Bronchial epithelial cell (primary cell): Measurements from ENCODE around the gene NFIA. TPM values are rescaled to one million over a fixed set of nuclear protein-coding genes. Genes with fewer than 3 reads are reported as not detected.

Source experiments
- DNase-seq: peaks from one replicate; pipeline ENCODE4 v3.0.0-alpha.2; 2010; ENCODE audit warnings: low read depth
- FAIRE-seq: peaks from 2 replicates; lab custom pipeline; 2011; peaks lifted over from hg19 to GRCh38; lab: Jason Lieb, UNC
- H3K27me3 ChIP-seq: 2 replicates; pipeline ENCODE4 v1.5.1; 2011; ENCODE audit warnings: low read length; ENCODE audit not compliant: control insufficient read depth, insufficient read depth
- H3K36me3 ChIP-seq: 2 replicates; pipeline ENCODE4 v1.5.1; 2011; ENCODE audit warnings: low read length; ENCODE audit not compliant: control insufficient read depth, insufficient read depth
- H3K4me3 ChIP-seq: 2 replicates; pipeline ENCODE4 v1.5.1; 2011; ENCODE audit warnings: mild to moderate bottlenecking, low read depth, low read length, control low read depth
- total RNA-seq: library from RNA; depleted of rRNA; stranded (reverse); fragments of >200 nt; gene quantifications from 2 replicates; pipeline ENCODE4 v1.2.1, GENCODE V29; 2014
- TF ChIP-seq, protein P1 (sequence below): IDR thresholded peaks from 2 replicates; pipeline ENCODE4 v1.5.1; 2011; ENCODE audit warnings: mild to moderate bottlenecking, moderate library complexity, low read length, control low read depth, inconsistent platforms; ENCODE audit not compliant: insufficient read depth, severe bottlenecking

NFIA gene
- total RNA-seq, 1 donor from 2014 or later = 7.4 TPM

DNA sequence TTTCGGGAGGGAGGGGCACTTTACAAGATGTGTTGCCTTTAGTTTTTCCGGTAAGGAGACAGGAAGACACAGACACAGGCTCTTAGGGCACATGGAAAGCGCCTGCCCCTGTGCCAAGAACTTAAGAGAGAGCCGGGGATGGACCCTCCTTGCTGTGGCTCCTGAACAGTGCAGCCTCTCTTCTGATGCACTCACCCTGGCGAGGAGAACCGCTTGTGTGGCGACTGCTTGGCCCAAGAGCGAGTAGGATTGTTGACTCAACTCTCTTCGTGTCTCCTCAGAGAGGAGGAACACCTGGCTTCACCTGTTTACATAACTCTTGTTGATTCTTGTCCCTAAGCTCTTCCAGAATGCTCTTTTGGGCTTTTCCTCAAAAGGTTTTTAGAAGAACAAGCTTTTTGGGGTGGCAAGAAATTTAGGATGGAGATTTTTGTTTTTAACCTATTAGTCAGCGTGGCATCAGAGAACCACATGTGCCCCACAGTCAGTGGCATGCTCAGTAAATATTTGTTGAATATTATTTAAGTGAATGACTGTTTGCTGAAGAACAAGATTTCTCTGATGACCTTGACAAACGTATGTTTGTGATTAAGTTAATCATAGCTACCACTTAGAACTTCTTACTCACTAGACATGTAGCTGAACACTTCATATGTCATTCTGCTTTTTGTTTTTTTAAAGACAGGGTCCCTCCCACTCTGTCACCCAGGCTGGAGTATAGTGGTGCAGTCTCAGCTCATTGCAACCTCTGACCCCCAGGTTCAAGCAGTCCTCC, 60.6 kb downstream of the NFIA start:
- peak overlapping the region; percentile 5 for H3K4me3 ChIP-seq
- DNase-seq = peak; percentile 86
- peak; percentile 66 for FAIRE-seq

DNA sequence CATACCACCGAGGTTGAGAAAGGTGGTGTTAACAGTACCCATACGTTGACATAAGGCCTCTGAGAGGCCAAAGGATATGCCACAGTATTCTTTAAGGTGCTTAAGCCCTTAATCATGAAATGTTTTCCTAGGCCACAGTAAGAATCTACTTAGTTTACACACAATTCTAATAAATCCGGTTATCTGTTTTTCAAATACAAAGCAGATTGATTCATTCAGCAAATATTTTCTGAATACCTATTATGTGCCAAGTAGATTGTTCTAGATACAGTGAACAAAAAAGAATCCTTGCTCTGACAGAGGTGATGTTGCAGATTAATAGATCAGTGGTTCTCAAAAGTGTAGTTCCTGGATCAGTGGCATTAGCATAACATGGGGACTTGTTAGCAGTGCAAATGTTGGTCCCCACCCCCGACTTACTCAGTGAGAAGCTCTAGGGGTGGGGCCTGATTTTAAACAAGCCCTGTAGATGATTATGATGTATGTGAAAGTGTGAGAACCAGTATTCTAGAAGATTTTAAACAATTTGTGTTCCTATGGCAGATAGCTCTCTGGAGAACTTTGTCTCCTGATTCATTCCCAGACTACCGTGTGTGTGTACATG, 61.6 kb downstream of the NFIA start:
- no peak for FAIRE-seq

More for the DNA sequence above, 60.6 kb downstream of the NFIA start:
- no peaks in the 10 kb centered on the region for H3K27me3 ChIP-seq
- peaks cover 4% of the 10 kb centered on the region for H3K36me3 ChIP-seq
- TF ChIP-seq, protein P1, sequence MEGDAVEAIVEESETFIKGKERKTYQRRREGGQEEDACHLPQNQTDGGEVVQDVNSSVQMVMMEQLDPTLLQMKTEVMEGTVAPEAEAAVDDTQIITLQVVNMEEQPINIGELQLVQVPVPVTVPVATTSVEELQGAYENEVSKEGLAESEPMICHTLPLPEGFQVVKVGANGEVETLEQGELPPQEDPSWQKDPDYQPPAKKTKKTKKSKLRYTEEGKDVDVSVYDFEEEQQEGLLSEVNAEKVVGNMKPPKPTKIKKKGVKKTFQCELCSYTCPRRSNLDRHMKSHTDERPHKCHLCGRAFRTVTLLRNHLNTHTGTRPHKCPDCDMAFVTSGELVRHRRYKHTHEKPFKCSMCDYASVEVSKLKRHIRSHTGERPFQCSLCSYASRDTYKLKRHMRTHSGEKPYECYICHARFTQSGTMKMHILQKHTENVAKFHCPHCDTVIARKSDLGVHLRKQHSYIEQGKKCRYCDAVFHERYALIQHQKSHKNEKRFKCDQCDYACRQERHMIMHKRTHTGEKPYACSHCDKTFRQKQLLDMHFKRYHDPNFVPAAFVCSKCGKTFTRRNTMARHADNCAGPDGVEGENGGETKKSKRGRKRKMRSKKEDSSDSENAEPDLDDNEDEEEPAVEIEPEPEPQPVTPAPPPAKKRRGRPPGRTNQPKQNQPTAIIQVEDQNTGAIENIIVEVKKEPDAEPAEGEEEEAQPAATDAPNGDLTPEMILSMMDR = no peak

GRCh38 chr1:61149010-61149860, 66.9 kb downstream of the NFIA start:
- TF ChIP-seq, protein P1 = no peak
- DNase-seq = peak; percentile 99

More for the DNA sequence above, 61.6 kb downstream of the NFIA start:
- Histone ChIP-seq H3K27me3 (no peaks in the 10 kb centered on the region), H3K4me3 (no peak overlapping the region), H3K36me3 (peaks cover 4% of the 10 kb centered on the region)
- DNase-seq = peak; percentile 31
- TF ChIP-seq, protein P1 = no peak

DNA sequence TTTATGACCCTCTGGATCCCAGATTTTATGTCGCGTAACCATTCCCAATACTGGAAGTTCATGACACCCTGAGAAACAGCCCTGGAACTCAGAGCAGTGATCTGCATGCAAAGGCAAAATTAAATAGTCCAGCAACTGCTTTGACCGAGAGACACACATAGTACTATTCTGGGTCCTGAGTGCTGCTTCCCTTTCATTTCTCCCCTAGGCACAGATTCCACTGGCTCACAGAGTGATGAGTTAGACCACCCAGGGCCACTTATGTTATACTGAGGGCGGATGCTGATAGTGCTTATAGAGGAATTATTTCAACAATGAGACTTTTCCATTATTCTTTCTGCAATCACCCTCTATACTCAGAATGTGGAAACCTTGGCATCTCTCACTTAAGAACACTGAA, 69.2 kb downstream of the NFIA start:
- no peaks in the 10 kb centered on the region for H3K36me3 ChIP-seq
- DNase-seq = no peak
- no peaks in the 10 kb centered on the region for H3K27me3 ChIP-seq
- H3K4me3 ChIP-seq = no peak overlapping the region
- TF ChIP-seq, protein P1 = no peak
- no peak for FAIRE-seq

More at GRCh38 chr1:61149010-61149860, 66.9 kb downstream of the NFIA start:
- Histone ChIP-seq H3K27me3 (no peaks in the 10 kb centered on the region), H3K36me3 (peaks cover 4% of the 10 kb centered on the region), H3K4me3 (no peak overlapping the region)
- peak; percentile 79 for FAIRE-seq

GRCh38 chr1:61152066-61152465, 69.7 kb downstream of the NFIA start:
- Histone ChIP-seq H3K4me3 (no peak overlapping the region), H3K36me3 (no peaks in the 10 kb centered on the region), H3K27me3 (no peaks in the 10 kb centered on the region)
- FAIRE-seq = no peak
- TF ChIP-seq, protein P1 = no peak
- DNase-seq = no peak
